DMS53 (cell line): Measurements from ENCODE around the gene KIAA1549.

Experiments
- DNase-seq: peaks from one replicate; lab custom pipeline; 2025; lab: John Stamatoyannopoulos, UW

Gene KIAA1549

GRCh38 chr7:138975343-138976104, 5.7 kb downstream of the KIAA1549 start:
- DNase-seq: no peak

GRCh38 chr7:138974675-138975292, 6.4 kb downstream of the KIAA1549 start:
- DNase-seq: no peak

GRCh38 chr7:138974103-138974502, 7.1 kb downstream of the KIAA1549 start:
- no peak for DNase-seq

- no peak for DNase-seq
These were observed 10.2 kb downstream of the KIAA1549 start for GRCh38 chr7:138970952-138971351.

GRCh38 chr7:138970446-138970845, 10.7 kb downstream of the KIAA1549 start:
- no peak for DNase-seq

GRCh38 chr7:138967159-138967558, 14.0 kb downstream of the KIAA1549 start:
- DNase-seq: no peak

GRCh38 chr7:138964624-138965436, 16.4 kb downstream of the KIAA1549 start:
- no peak for DNase-seq

GRCh38 chr7:138963675-138964074, 17.5 kb downstream of the KIAA1549 start:
- no peak for DNase-seq

- no peak for DNase-seq
These were observed 18.5 kb downstream of the KIAA1549 start for GRCh38 chr7:138962561-138963270.

- no peak for DNase-seq
These were observed 20.0 kb downstream of the KIAA1549 start for GRCh38 chr7:138961159-138961558.

- no peak for DNase-seq
These were observed 22.7 kb downstream of the KIAA1549 start for GRCh38 chr7:138958391-138958956.

GRCh38 chr7:138957753-138958390, 23.3 kb downstream of the KIAA1549 start:
- no peak for DNase-seq

- no peak for DNase-seq
These were observed 24.0 kb downstream of the KIAA1549 start for GRCh38 chr7:138957217-138957616.

- no peak for DNase-seq
These were observed 26.4 kb downstream of the KIAA1549 start for GRCh38 chr7:138954545-138955475.

GRCh38 chr7:138952791-138953190, 28.4 kb downstream of the KIAA1549 start:
- no peak for DNase-seq

- DNase-seq: no peak
These were observed 29.2 kb downstream of the KIAA1549 start for GRCh38 chr7:138951953-138952352.

GRCh38 chr7:138949421-138950088, 31.6 kb downstream of the KIAA1549 start:
- DNase-seq: no peak

- no peak for DNase-seq
These were observed 32.8 kb downstream of the KIAA1549 start for GRCh38 chr7:138948403-138948802.

GRCh38 chr7:138945821-138946220, 35.4 kb downstream of the KIAA1549 start:
- DNase-seq: no peak

- no peak for DNase-seq
These were observed 36.0 kb downstream of the KIAA1549 start for GRCh38 chr7:138945154-138945553.
